ENCODE measurements around the gene AHSG. TPM values are rescaled to one million over a fixed set of nuclear protein-coding genes. Genes with fewer than 3 reads are reported as not detected.
"Not testable (repeated sequence)": the region's sequence is repeated elsewhere in the genome, so short reads cannot be mapped to it uniquely, and the experiment has no call there.

AHSG gene
- total and polyA plus RNA-seq, 2 donors (not counting 3 experiments of a cell fraction or from before 2014, with no cell fraction given): not detected

GRCh38 chr3:186633481-186633880 lies 20.6 kb downstream of the AHSG start:
- DNase-seq (ENCODE audit: low read depth, low spot score) (no peak), FAIRE-seq (no peak)
- no peaks in the 10 kb centered on the region for H3K4me1 ChIP-seq (ENCODE audit: control insufficient read depth, extremely low read depth, insufficient read depth, low read length)
- no peaks in the 10 kb centered on the region for H4K20me1 ChIP-seq (replicated peaks; ENCODE audit: control insufficient read depth, extremely low read depth, insufficient read depth, low read length)
- no peak overlapping the region for H3K27ac ChIP-seq (ENCODE audit: insufficient read depth, low read depth, low read length)
- H3K79me2 ChIP-seq (ENCODE audit: control insufficient read depth, insufficient read depth, low read length): no peaks in the 10 kb centered on the region
- dilution Hi-C loops (cut with MboI; ENCODE audit: extremely low pct_ligation_motif_present, low sequenced_read_pairs): no loop called here
- H3K36me3 ChIP-seq (ENCODE audit: control insufficient read depth in 2 of 2, extremely low read depth in 1 of 2, insufficient read depth in 2 of 2, low read length in 2 of 2): no peaks in the 10 kb centered on the region
- H2AFZ ChIP-seq (ENCODE audit: low read depth, low read length): no peak overlapping the region
- POLR2A ChIA-PET: no interaction called here
- no peak overlapping the region for H3K4me2 ChIP-seq (ENCODE audit: insufficient read depth, low read length)
- H3K9me1 ChIP-seq (replicated peaks; ENCODE audit: control insufficient read depth, extremely low read depth, insufficient read depth, low read length): no peaks in the 10 kb centered on the region
- no peak overlapping the region for H3K4me3 ChIP-seq (replicated peaks in 1 of 3; ENCODE audit: insufficient read depth in 1 of 3, low read depth in 1 of 3, low read length in 3 of 3)
- no peaks in the 10 kb centered on the region for H3K9me3 ChIP-seq (replicated peaks; ENCODE audit: control insufficient read depth, insufficient read depth, low read length)
- BruUV-seq (replicated peaks): no TSS peak
- intact Hi-C loops (cut with micrococcal nuclease): no loop called here
- CTCF ChIA-PET: interaction anchor here (1.7 kb wide), 1 partner anchor 17 kb away, joined by 9 read pairs; no protein-coding TSS in a partner anchor
- TF ChIP-seq EZH2 (IDR thresholded peaks at IDR 0.05; ENCODE audit: borderline replicate concordance, low read depth, low read length, severe bottlenecking) (no peak), GATA2 (IDR thresholded peaks at IDR 0.05; ENCODE audit: insufficient read depth, insufficient read length, low read depth, low read length) (no peak), MAX (IDR thresholded peaks at IDR 0.05; ENCODE audit: insufficient read depth, insufficient read length) (no peak), CTCF (IDR thresholded peaks at IDR 0.05; ENCODE audit: extremely low read depth in 1 of 2, insufficient read depth in 1 of 2, low read depth in 1 of 2, low read length in 2 of 2) (no peak), MYC (IDR thresholded peaks at IDR 0.05; ENCODE audit: low read depth, low read length) (no peak), FOS (IDR thresholded peaks at IDR 0.05; ENCODE audit: borderline replicate concordance, insufficient read depth, low read length) (no peak), JUN (IDR thresholded peaks at IDR 0.05; ENCODE audit: borderline replicate concordance, insufficient read depth, insufficient read length, low read depth) (no peak), POLR2A (IDR thresholded peaks at IDR 0.05; ENCODE audit: low read depth, low read length) (no peak), POLR2AphosphoS5 (IDR thresholded peaks at IDR 0.05; ENCODE audit: insufficient read depth, low read depth, low read length) (no peak)
- no peak overlapping the region for H3K9ac ChIP-seq (replicated peaks; ENCODE audit: extremely low read depth, insufficient read depth, low read length)
- H3K27me3 ChIP-seq (ENCODE audit: control insufficient read depth in 2 of 2, insufficient read depth in 2 of 2, low read length in 2 of 2): no peaks in the 10 kb centered on the region

- FAIRE-seq; DNase-seq (ENCODE audit: low read depth, low spot score); CTCF ChIA-PET: not testable (repeated sequence)
Observed at GRCh38 chr3:186634207-186634606, 21.3 kb downstream of the AHSG start.

More at GRCh38 chr3:186634207-186634606, 21.3 kb downstream of the AHSG start:
- POLR2A ChIA-PET; H2AFZ ChIP-seq (ENCODE audit: low read depth, low read length); H3K4me1 ChIP-seq (ENCODE audit: control insufficient read depth, extremely low read depth, insufficient read depth, low read length); dilution Hi-C loops (cut with MboI; ENCODE audit: extremely low pct_ligation_motif_present, low sequenced_read_pairs); intact Hi-C loops (cut with micrococcal nuclease); H3K9ac ChIP-seq (replicated peaks; ENCODE audit: extremely low read depth, insufficient read depth, low read length); H3K79me2 ChIP-seq (ENCODE audit: control insufficient read depth, insufficient read depth, low read length); H3K4me3 ChIP-seq (replicated peaks in 1 of 3; ENCODE audit: insufficient read depth in 1 of 3, low read depth in 1 of 3, low read length in 3 of 3); H3K4me2 ChIP-seq (ENCODE audit: insufficient read depth, low read length); BruUV-seq (replicated peaks); H3K27ac ChIP-seq (ENCODE audit: insufficient read depth, low read depth, low read length); H3K9me3 ChIP-seq (replicated peaks; ENCODE audit: control insufficient read depth, insufficient read depth, low read length); H3K9me1 ChIP-seq (replicated peaks; ENCODE audit: control insufficient read depth, extremely low read depth, insufficient read depth, low read length); H4K20me1 ChIP-seq (replicated peaks; ENCODE audit: control insufficient read depth, extremely low read depth, insufficient read depth, low read length); H3K27me3 ChIP-seq (ENCODE audit: control insufficient read depth in 2 of 2, insufficient read depth in 2 of 2, low read length in 2 of 2); H3K36me3 ChIP-seq (ENCODE audit: control insufficient read depth in 2 of 2, extremely low read depth in 1 of 2, insufficient read depth in 2 of 2, low read length in 2 of 2): not testable (repeated sequence)
